H1 (cell line): ENCODE results near the gene MYH6. TPM values are rescaled to one million over a fixed set of nuclear protein-coding genes. Genes with fewer than 3 reads are reported as not detected.

ENCODE experiments used
- BCL11A ChIP-seq, 2 experiments: IDR thresholded peaks; one replicate each; pipeline ENCODE4 v1.6.1; 2011; ENCODE audit warnings: low read depth in 2 of 2, low read length in 2 of 2, mild to moderate bottlenecking in 2 of 2
- RXRA ChIP-seq: IDR thresholded peaks from 2 replicates; pipeline ENCODE4 v1.6.1; 2011; ENCODE audit warnings: low read depth, mild to moderate bottlenecking, low read length, moderate library complexity; ENCODE audit not compliant: insufficient read depth
- polyA plus RNA-seq, 7 experiments: library from polyadenylated mRNA; depleted of rRNA in 3 of 7; stranded (reverse) in 5 of 7; unstranded in 2 of 7; fragments of >200 nt in 5 of 7; fragments of 200-250 nt in 2 of 7; gene quantifications; 1 replicate in 5 of 7; 2 replicates in 1 of 7; 4 replicates in 1 of 7; pipeline versions ENCODE4 v1.2.1 to v1.2.3, GENCODE V29; 2011 to 2013; ENCODE audit warnings: missing spikeins in 2 of 7, mixed read lengths in 2 of 7
- total RNA-seq: library from RNA; stranded (reverse); fragmentation: NEBNext Ultra II Directional; extraction: Animal tissue kit (Norgen Biotek cat#: 25700); gene quantifications from 2 replicates; pipeline ENCODE4 v1.2.1, GENCODE V29; 2021
- TF ChIP-seq, protein P1 (sequence below): fragments of 300-600 bp; sonication (generic); IDR thresholded peaks from 2 replicates; pipeline ENCODE4 v1.7.1; 2012; ENCODE audit warnings: low read length, moderate library complexity, mild to moderate bottlenecking, inconsistent platforms; ENCODE audit not compliant: insufficient replicate concordance

Gene MYH6
- total and polyA plus RNA-seq, 2 of the 8 experiments (the other 6 are each of a cell fraction or from before 2014, with no cell fraction given) = 0.03 TPM; not detected in 1

DNA sequence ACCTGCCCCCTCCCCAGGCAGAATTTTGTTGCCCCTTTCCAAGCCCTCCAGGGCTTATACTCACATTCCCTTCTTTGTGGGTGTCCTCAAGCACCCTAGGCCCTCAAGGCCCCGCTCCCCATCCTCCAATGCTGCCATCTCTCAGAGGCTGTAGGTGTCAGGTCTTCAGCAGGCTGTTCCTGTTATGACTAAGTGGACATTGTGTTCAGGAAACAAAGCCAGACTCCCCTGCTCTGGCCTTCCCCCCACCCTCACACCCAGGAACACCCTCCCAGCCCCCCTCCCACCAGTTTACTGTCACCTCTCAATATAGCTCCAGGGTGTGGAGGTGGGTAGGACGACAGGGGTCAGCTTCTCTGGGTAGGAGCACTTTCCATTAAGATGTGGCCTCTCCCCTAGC, 1.4 kb upstream of the MYH6 start (continued):
- TF ChIP-seq, protein P1, sequence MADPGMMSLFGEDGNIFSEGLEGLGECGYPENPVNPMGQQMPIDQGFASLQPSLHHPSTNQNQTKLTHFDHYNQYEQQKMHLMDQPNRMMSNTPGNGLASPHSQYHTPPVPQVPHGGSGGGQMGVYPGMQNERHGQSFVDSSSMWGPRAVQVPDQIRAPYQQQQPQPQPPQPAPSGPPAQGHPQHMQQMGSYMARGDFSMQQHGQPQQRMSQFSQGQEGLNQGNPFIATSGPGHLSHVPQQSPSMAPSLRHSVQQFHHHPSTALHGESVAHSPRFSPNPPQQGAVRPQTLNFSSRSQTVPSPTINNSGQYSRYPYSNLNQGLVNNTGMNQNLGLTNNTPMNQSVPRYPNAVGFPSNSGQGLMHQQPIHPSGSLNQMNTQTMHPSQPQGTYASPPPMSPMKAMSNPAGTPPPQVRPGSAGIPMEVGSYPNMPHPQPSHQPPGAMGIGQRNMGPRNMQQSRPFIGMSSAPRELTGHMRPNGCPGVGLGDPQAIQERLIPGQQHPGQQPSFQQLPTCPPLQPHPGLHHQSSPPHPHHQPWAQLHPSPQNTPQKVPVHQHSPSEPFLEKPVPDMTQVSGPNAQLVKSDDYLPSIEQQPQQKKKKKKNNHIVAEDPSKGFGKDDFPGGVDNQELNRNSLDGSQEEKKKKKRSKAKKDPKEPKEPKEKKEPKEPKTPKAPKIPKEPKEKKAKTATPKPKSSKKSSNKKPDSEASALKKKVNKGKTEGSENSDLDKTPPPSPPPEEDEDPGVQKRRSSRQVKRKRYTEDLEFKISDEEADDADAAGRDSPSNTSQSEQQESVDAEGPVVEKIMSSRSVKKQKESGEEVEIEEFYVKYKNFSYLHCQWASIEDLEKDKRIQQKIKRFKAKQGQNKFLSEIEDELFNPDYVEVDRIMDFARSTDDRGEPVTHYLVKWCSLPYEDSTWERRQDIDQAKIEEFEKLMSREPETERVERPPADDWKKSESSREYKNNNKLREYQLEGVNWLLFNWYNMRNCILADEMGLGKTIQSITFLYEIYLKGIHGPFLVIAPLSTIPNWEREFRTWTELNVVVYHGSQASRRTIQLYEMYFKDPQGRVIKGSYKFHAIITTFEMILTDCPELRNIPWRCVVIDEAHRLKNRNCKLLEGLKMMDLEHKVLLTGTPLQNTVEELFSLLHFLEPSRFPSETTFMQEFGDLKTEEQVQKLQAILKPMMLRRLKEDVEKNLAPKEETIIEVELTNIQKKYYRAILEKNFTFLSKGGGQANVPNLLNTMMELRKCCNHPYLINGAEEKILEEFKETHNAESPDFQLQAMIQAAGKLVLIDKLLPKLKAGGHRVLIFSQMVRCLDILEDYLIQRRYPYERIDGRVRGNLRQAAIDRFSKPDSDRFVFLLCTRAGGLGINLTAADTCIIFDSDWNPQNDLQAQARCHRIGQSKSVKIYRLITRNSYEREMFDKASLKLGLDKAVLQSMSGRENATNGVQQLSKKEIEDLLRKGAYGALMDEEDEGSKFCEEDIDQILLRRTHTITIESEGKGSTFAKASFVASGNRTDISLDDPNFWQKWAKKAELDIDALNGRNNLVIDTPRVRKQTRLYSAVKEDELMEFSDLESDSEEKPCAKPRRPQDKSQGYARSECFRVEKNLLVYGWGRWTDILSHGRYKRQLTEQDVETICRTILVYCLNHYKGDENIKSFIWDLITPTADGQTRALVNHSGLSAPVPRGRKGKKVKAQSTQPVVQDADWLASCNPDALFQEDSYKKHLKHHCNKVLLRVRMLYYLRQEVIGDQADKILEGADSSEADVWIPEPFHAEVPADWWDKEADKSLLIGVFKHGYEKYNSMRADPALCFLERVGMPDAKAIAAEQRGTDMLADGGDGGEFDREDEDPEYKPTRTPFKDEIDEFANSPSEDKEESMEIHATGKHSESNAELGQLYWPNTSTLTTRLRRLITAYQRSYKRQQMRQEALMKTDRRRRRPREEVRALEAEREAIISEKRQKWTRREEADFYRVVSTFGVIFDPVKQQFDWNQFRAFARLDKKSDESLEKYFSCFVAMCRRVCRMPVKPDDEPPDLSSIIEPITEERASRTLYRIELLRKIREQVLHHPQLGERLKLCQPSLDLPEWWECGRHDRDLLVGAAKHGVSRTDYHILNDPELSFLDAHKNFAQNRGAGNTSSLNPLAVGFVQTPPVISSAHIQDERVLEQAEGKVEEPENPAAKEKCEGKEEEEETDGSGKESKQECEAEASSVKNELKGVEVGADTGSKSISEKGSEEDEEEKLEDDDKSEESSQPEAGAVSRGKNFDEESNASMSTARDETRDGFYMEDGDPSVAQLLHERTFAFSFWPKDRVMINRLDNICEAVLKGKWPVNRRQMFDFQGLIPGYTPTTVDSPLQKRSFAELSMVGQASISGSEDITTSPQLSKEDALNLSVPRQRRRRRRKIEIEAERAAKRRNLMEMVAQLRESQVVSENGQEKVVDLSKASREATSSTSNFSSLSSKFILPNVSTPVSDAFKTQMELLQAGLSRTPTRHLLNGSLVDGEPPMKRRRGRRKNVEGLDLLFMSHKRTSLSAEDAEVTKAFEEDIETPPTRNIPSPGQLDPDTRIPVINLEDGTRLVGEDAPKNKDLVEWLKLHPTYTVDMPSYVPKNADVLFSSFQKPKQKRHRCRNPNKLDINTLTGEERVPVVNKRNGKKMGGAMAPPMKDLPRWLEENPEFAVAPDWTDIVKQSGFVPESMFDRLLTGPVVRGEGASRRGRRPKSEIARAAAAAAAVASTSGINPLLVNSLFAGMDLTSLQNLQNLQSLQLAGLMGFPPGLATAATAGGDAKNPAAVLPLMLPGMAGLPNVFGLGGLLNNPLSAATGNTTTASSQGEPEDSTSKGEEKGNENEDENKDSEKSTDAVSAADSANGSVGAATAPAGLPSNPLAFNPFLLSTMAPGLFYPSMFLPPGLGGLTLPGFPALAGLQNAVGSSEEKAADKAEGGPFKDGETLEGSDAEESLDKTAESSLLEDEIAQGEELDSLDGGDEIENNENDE = no peak
- TF ChIP-seq BCL11A (IDR thresholded peaks at IDR 0.05; ENCODE audit: low read depth in 2 of 2, low read length in 2 of 2) = no peak
- TF ChIP-seq RXRA = no peak
